Natural killer cell (primary cell): ENCODE data around the gene AFG3L2. TPM values are rescaled to one million over a fixed set of nuclear protein-coding genes. Genes with fewer than 3 reads are reported as not detected.

ENCODE experiments used
- ATAC-seq, 3 donors: fragments of 150-1000 bp in 2 of 3; fragments of 200-7000 bp in 1 of 3; cut with Tn5 transposase; 1 replicate in 1 of 3; 2 replicates in 2 of 3; pipeline ENCODE4 v1.10.0; 2021; ENCODE audit warnings: mild to moderate bottlenecking in 2 of 3, moderate library complexity in 2 of 3
- DNase-seq, 2 donors: peaks; one replicate each; pipeline versions ENCODE4 v3.0.0 to v3.0.0-alpha.2; 2013 to 2021; ENCODE audit warnings: mixed read lengths in 1 of 2
- H3K27ac ChIP-seq: one replicate; pipeline ENCODE4 v1.5.1; 2013; ENCODE audit warnings: mild to moderate bottlenecking, low read length
- H3K27me3 ChIP-seq: one replicate; pipeline ENCODE4 v1.6.1; 2013; ENCODE audit warnings: low read length; ENCODE audit not compliant: control insufficient read depth, insufficient read depth
- H3K36me3 ChIP-seq: one replicate; pipeline ENCODE4 v1.6.1; 2013; ENCODE audit warnings: low read length; ENCODE audit not compliant: control insufficient read depth, insufficient read depth
- H3K4me1 ChIP-seq: one replicate; pipeline ENCODE4 v1.6.1; 2013; ENCODE audit warnings: low read length; ENCODE audit not compliant: control insufficient read depth, insufficient read depth
- H3K4me3 ChIP-seq: one replicate; pipeline ENCODE4 v1.5.1; 2013; ENCODE audit warnings: low read length
- H3K9me3 ChIP-seq: one replicate; pipeline ENCODE4 v1.6.1; 2013; ENCODE audit warnings: low read length; ENCODE audit not compliant: control insufficient read depth, insufficient read depth
- H3K27ac Mint-ChIP-seq, 2 donors: one replicate each; pipeline ENCODE4 v1.8.0; 2022; ENCODE audit warnings: mild to moderate bottlenecking in 2 of 2, mixed read lengths in 2 of 2, moderate library complexity in 1 of 2
- H3K27me3 Mint-ChIP-seq, 2 donors: one replicate each; pipeline ENCODE4 v1.8.0; 2022; ENCODE audit warnings: low read depth in 2 of 2, mixed read lengths in 2 of 2
- H3K36me3 Mint-ChIP-seq: one replicate; pipeline ENCODE4 v1.8.0; 2022; ENCODE audit warnings: mixed read lengths
- H3K4me1 Mint-ChIP-seq, 2 donors: one replicate each; pipeline ENCODE4 v1.8.0; 2022; ENCODE audit warnings: mixed read lengths in 2 of 2
- H3K4me3 Mint-ChIP-seq: one replicate; pipeline ENCODE4 v1.8.0; 2022; ENCODE audit warnings: mild to moderate bottlenecking, moderate library complexity, mixed read lengths
- H3K9me3 Mint-ChIP-seq, 2 donors: one replicate each; pipeline ENCODE4 v1.8.0; 2022; ENCODE audit warnings: mixed read lengths in 2 of 2
- CTCF ChIP-seq: fragments of 200-600 bp; IDR thresholded peaks from one replicate; pipeline ENCODE4 v1.8.0; 2022; ENCODE audit warnings: antibody characterized with exemption
- WGBS: methylation state at CpG from one replicate; pipeline ENCODE4 v1.1.7; 2013; ENCODE audit warnings: missing lambda C conversion rate; ENCODE audit not compliant: insufficient coverage; 5-methylcytosine and 5-hydroxymethylcytosine counted together
- intact Hi-C: fragments of 100-400 bp; cut with micrococcal nuclease; formaldehyde crosslinking; loops from one replicate; pipeline ENCODE4 v1.14.2; 2022
- total RNA-seq, 4 donors: library from RNA; stranded (reverse); fragments of 120-200 nt in 1 of 4; gene quantifications; one replicate each; pipeline versions ENCODE4 v1.2.3 to v1.2.4, GENCODE V29; 2013 to 2022

Gene AFG3L2
- total RNA-seq, 3 donors from 2014 or later (not counting 1 experiment from before 2014, with no cell fraction given): 31.9 to 36.4 (median 35.9) TPM

- Mint-ChIP-seq H3K27me3 (no peaks in the 10 kb centered on the region), H3K9me3 (no peaks in the 10 kb centered on the region), H3K36me3 (peaks cover 33% of the 10 kb centered on the region), H3K4me3 (no peak overlapping the region), H3K4me1 (no peaks in the 10 kb centered on the region), H3K27ac (peak overlapping the region in 1 of 2 donors; percentile 58)
- Histone ChIP-seq H3K27ac (no peak overlapping the region), H3K4me3 (no peak overlapping the region), H3K9me3 (no peaks in the 10 kb centered on the region), H3K27me3 (no peaks in the 10 kb centered on the region), H3K4me1 (no peaks in the 10 kb centered on the region), H3K36me3 (peaks cover 22% of the 10 kb centered on the region)
- WGBS: 97% methylated on average over 2 of the region's 2 CpGs
- ATAC-seq: no peak
- no peak for TF ChIP-seq CTCF
- intact Hi-C loops: no loop called here
- no peak for DNase-seq
Measured at GRCh38 chr18:12334863-12335262, 42.2 kb downstream of the AFG3L2 start.

- H3K27ac ChIP-seq: no peak overlapping the region
- DNase-seq (no peak), ATAC-seq (no peak)
- peaks cover 37% of the 10 kb centered on the region for H3K36me3 Mint-ChIP-seq
- no peak for TF ChIP-seq CTCF
- H3K27me3 ChIP-seq: no peaks in the 10 kb centered on the region
- peak overlapping the region in 1 of 2 donors; percentile 58 for H3K27ac Mint-ChIP-seq
- no peak overlapping the region for H3K4me3 ChIP-seq
- no peaks in the 10 kb centered on the region for H3K27me3 Mint-ChIP-seq
- H3K4me1 Mint-ChIP-seq: no peaks in the 10 kb centered on the region
- H3K9me3 ChIP-seq: no peaks in the 10 kb centered on the region
- peaks cover 25% of the 10 kb centered on the region for H3K36me3 ChIP-seq
- WGBS: 94% methylated on average over 2 of the region's 2 CpGs
- no peak overlapping the region for H3K4me3 Mint-ChIP-seq
- intact Hi-C loops: no loop called here
- H3K4me1 ChIP-seq: no peaks in the 10 kb centered on the region
- H3K9me3 Mint-ChIP-seq: no peaks in the 10 kb centered on the region
Measured at GRCh38 chr18:12334366-12334808, 42.6 kb downstream of the AFG3L2 start.

DNA sequence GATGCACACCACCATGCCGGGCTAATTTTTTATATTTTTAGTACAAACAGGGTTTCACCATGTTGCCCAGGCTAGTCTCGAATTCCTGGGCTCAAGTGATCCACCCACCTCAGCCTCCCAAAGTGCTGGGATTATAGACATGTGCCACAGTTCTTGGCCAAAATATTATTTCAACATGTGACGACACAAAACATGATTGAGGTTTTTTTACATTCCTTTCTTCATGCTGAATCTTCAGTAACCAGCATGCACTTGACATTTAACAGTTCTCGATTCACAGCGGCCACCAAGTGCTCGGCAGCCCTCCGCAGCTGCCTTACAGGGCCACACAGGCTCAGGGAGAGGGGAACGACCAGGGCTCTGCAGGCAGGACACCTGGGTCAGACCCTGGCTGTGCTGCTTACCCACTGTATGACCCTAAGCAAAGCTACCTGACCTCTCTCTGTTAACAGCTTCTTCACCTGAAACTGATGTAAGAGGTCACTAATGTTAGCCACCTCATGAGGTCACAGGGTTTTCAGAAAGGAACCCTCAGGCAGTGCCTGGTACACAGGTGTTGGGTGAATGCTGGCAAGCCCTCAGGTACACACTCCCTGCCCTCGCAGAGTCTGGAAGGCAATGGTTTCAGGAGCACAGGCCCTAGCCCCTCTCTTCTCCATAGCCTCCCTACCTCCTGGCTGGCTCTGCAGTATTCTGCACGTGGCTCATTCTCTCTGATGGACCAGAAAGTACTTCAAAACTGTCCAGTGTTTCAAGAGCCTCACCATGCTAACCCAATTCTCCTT lies 43.3 kb downstream of the AFG3L2 start:
- H3K27me3 ChIP-seq: no peaks in the 10 kb centered on the region
- Mint-ChIP-seq H3K4me3 (no peak overlapping the region), H3K9me3 (no peaks in the 10 kb centered on the region), H3K27me3 (no peaks in the 10 kb centered on the region), H3K36me3 (peaks cover 39% of the 10 kb centered on the region), H3K4me1 (no peaks in the 10 kb centered on the region), H3K27ac (no peak overlapping the region)
- H3K4me3 ChIP-seq: no peak overlapping the region
- no peaks in the 10 kb centered on the region for H3K4me1 ChIP-seq
- no peak for TF ChIP-seq CTCF
- intact Hi-C loops: no loop called here
- peaks cover 31% of the 10 kb centered on the region for H3K36me3 ChIP-seq
- no peak for ATAC-seq
- 87% methylated on average over 10 of the region's 10 CpGs for WGBS
- H3K27ac ChIP-seq: no peak overlapping the region
- no peak for DNase-seq
- H3K9me3 ChIP-seq: no peaks in the 10 kb centered on the region
